GM10847 (cell line): ENCODE data around the gene PGLYRP2.

Experiments used
- POLR2A ChIP-seq: IDR thresholded peaks from 2 replicates; pipeline ENCODE4 v1.6.1; 2011; ENCODE audit not compliant: insufficient read length; ENCODE audit errors: extremely low read depth

The PGLYRP2 gene

DNA sequence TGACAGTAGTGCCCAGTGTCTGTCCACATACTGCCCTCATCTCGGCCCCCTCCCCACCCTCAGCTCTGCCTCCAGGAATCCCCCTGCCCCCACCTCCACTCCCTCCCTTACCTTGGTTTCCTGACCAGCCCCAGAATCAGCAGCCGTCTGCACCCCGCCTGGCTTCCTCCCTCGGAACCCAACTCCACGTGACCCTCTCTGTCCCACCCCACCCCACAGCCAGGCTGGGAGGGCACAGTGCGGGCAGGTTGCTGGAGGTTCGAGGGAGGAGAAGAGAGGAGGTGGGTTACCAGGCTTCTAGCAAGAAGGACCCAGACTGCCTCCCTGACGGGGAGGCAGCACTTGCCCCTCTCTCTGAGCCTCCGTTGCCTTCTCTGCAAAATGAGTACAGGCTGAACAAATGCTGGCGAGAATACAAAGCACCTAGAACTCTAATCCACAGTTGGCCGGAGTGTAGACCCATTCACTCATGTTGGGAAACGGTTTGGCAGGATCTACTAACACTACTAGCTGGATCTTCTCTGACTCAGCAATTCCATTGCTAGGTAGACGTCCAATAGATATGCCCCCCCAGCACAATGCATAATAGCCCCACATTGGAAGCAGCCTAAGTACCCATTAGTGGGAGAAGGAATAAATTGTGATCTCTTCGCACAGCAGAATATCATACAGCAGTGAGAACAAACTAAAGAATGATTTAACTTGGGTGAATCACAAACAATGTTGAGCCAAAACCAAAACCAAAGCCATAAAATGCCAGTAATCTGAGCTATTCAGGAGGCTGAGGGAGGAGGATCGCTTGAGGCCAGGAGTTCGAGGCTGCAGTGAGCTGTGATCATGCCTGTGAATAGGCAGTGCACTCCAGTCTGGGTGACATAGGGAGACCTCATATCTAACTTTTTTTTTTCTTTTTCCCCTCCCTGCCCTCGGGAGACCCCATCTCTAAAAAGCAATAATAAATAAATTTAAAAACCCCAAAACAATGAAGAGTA is 14.6 kb downstream of the PGLYRP2 start, which contains the start of gene RASAL3:
Gene RASAL3 (minus strand): TSS at position 151 of the 992 bp plus-strand sequence. CDS start 186 bp downstream, outside the sequence.
- TF ChIP-seq POLR2A, result peak; percentile 63

GRCh38 chr19:15463861-15464371 is 15.4 kb downstream of the PGLYRP2 start:
- TF ChIP-seq POLR2A, result peak; percentile 28

DNA sequence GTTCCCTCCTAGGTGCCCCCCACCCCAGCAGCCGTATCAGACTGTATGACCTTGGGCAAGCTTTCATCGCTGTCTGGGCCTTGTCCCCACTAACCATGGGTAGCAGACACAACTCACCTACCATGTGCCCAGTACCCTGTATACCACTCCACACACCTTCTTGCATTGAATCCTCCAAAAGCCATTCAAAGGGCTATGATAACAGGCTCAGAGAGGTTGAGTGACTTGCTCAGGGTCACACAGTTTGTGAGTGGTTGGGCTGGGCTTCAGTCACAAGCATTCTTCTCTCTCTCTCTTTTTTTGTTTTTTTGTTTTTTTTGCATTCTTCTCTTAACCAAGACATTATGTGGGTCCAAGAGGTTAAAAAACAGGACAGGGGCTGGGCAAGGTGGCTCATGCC is 17.6 kb downstream of the PGLYRP2 start:
- no peak for TF ChIP-seq POLR2A

DNA sequence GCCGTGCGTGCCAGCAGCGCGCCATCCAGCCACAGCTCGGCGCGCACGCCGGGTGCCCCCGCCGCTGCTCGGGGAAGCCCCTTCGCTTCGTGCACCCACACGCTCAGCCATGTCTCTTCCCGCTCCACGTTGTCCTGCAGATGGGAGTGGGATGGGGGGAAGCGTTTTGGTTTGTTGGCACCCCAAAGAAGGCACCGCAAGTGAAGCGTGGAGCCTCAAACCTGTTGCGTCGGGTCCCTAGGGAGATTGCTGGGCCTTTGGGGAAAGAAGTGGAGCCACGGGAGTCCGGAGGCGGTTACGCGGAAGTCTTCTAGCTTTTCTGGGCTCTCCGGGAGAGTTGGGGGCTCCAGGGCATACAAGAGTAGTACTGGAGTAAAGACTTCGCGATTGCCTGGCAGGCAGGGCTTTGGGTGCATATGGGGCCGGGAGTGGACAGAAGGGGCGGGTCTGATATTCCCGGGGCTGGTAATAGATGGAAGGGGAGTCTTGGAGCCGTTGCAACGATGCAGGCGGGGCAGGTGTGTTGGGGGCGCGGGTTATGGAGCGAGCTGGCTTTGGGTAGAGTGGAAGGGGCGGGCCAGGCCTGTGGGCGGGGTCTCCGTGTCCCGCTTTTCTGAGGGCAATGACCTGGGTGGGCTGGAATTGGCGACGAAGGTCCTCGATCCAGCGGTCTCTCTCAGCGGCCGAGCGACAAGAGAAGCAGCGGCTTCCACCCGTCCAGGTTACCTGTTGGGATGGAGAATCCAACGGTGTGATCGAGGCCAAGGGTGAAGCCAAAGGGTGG is 21.4 kb downstream of the PGLYRP2 start:
- TF ChIP-seq POLR2A, result no peak

DNA sequence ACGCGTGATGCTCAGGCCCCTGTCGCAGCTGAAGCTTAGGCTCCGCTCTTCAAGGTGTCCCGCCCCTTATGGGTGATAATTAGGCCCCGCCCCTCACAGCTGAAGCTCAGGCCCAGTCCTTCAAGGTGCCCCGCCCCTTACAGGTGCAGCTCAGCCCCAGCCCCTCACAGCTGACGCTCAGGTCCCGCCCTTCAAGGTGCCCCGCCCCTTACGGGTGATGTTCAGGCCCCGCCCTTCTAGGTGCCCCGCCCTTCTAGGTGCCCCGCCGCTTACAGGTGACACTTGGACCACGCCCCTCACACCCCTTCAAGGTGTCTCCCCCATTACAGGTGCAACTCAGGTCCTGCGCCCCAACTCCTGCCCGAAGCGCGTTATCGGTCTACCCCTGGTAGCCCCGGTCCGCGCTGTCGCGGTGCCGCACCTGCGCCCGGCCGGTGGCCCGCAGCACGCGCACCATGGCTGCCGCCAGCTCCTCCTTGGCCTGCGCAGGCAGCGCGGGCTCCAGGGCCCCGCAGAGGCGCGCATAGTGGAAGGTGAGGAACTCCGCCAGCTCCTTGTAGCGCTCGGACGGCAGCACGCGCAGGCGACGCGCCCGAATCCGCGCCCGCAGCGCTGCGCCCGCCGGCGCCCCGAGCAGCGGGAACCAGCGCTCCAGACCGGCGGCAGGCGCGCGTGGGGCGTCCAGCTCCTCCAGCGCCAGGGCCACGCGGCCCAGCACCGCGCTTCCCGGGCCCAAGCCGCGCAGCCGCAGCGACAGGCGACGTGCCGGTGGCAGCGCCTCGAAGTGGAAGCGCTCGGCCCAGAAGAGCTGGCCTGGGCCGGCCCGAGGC is 22.2 kb downstream of the PGLYRP2 start:
- TF ChIP-seq POLR2A, result no peak

- TF ChIP-seq POLR2A, result no peak
Measured at GRCh38 chr19:15456441-15456840, 22.9 kb downstream of the PGLYRP2 start.

- no peak for TF ChIP-seq POLR2A
Measured at GRCh38 chr19:15455996-15456395, 23.3 kb downstream of the PGLYRP2 start.

DNA sequence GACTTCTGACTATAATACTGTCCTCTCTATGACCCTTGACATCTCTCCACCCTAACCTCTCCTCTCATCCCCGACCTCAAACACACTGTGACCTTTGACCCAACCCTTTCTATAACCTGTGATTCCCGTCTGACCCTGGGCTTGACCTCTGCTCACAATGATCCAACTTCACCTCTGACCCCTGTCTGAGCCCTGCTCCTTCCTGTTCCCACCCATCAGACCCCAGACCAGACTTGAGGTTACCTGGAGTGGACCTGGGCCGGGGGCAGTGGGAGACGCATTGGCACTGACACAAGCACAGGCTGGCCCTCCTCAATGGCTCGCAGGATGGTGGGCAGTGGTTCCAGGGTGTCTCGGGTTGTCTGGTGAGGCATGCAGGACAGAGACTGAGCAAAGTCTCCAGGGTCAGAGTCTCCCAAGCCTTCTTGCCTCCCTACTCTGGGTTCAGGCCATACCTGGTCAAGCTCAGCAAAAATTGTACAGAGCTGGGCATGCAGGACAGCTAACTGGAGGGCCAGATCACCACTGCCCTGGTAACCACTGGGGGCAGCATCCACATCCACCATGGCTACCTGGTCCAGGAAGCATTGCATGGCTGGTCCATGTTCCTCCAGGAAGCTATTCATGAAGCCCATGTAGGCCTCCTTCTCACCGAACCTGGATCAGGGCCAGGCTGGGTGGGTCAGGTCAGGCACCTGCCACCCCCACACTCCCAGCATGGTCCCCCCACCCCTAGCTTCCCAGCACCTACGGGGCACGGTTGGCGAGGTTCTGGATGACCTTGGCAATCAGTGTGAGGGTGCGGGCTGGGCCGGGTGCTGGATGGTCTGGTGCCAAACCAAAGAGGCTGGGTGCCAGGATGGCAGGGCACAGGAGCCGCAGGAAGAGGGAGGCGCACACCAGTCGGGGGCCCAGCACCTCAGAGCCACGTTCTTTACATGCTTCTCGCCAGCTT is 25.1 kb downstream of the PGLYRP2 start:
- TF ChIP-seq POLR2A, result no peak

- no peak for TF ChIP-seq POLR2A
Measured at GRCh38 chr19:15453091-15453578, 26.2 kb downstream of the PGLYRP2 start.

GRCh38 chr19:15452111-15453047 is 26.9 kb downstream of the PGLYRP2 start:
- no peak for TF ChIP-seq POLR2A

DNA sequence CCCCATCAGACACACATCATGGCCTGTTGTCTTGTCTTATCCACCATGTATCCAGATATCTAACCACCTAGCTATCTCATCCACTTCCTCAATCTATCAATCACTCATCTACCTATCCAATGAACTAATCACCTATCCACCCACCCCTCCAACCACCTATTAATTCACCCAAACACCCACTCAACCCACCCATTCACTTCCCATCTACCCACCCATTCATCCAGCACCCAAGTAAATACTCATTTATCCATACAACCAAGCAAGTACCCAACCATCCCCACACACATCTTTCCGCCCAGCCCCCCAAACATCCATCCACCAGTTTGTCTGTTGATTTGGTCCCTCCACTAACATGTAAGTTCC is 28.8 kb downstream of the PGLYRP2 start:
- no peak for TF ChIP-seq POLR2A
